GM18511 (cell line): ENCODE data around the gene ZDHHC11.
A peak's percentile ranks its signal among the peaks of the same experiment; 100 is the strongest.

Experiments used
- ATAC-seq: cut with Tn5 transposase; IDR thresholded peaks from one replicate; pipeline ENCODE4 v1.9.1; 2021; ENCODE audit warnings: mild to moderate bottlenecking, moderate library complexity; ENCODE audit not compliant: unreplicated experiment

Gene ZDHHC11, protein sequence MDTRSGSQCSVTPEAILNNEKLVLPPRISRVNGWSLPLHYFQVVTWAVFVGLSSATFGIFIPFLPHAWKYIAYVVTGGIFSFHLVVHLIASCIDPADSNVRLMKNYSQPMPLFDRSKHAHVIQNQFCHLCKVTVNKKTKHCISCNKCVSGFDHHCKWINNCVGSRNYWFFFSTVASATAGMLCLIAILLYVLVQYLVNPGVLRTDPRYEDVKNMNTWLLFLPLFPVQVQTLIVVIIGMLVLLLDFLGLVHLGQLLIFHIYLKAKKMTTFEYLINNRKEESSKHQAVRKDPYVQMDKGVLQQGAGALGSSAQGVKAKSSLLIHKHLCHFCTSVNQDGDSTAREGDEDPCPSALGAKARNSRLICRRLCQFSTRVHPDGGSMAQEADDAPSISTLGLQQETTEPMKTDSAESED

DNA sequence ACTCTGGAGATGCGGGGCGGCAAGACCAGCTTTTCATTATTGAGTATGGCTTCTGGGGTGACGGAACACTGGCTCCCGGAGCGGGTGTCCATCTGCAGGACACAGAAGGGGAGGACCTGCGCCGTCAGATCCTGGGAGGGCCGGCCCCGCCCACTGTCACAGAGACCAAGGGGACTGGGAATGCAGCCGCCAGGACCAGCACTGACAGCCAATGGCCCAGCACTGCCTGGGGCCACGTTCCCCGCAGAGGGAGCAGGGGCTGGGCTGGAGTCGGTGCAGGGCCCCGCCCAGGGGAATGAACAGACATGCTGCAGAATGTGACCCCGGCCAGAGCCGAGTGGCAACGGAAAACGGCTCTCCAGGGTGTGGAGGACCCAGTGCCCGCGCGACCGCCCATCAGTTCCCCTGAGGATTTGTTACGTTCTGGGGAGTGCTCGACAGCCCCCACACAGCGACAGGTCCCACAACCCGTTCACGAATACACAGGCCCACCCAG lies at the start of gene ZDHHC11:
TSS of gene ZDHHC11 (minus strand) at position 476 of the 496 bp plus-strand sequence. CDS start at position 92, 384 bp downstream.
- ATAC-seq, result no peak

DNA sequence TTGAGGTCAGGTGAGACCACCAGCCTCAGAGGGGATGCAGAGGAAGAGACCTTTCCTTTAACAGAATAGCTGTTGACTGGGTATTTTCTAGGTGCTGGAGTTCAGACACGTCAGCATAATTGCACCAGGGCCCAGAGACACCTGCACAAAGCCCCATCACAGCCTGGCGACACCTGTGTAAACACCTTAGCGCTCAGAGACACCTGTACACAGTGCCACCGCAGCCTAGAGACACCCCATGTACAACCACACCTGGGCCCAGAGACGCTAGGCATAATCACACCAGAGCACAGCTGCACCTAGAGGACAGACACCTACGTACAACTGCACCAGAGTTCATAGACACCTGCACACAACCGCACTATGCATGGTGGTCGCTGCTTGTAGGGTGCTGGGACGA lies 42.9 kb upstream of the ZDHHC11 start:
- no peak for ATAC-seq

DNA sequence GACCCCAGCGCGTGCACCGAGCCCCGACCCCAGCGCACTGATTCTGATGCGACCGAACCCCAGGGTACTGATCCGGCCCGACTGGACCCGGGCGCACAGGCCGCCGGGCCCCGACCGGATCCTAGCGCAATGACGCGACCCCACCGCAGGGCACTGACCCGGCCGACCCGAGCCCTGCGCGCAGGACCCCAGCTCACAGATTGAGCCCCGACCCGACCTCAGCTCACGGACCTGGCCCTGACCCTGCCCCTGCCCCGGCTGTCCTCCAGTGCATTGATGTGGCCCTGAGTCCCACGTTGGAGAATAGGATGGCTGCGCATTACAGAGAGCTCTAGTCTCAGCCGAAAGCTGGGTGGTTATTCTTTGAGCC lies 42.3 kb upstream of the ZDHHC11 start:
- peak; percentile 9 for ATAC-seq

DNA sequence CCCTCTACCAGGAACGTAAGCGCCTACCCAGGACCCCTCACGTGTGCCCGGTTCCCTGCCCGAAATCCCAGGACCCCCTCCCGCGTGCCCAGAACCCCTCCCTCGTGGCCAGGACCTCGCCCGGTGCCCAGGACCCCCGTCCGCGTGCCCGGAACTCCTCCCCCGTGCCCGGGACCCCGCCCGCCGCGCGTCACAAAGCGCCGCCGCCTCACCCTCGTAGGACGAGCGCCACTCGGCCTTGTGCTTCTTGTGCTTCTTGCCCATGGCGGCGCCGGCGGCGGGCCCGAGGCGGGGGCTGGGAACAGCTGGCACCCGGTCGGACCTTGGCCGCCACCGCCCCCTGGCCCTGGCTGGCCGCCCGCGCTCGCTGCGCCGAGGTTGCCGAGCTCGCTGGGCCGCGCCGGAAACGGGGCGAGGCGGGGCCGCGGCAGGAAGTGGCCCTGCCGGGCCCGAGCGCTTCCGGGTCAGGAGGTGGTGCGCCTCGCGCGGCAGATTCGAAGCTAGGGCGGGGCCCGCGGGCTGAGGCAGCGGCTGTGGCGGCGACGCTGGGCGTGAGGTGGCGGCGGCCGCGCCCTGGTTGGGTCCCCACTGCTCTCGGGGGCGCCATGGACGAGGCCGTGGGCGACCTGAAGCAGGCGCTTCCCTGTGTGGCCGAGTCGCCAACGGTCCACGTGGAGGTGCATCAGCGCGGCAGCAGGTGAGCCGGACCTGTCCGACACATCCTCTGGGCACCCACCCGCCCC lies 41.8 kb upstream of the ZDHHC11 start, which contains the start of the genes BRD9 and TRIP13:
TSS of gene BRD9 (minus strand) at position 408 of the 743 bp plus-strand sequence. CDS start at position 264, 144 bp downstream.
TSS of gene TRIP13 (plus strand) at position 491 of the 743 bp plus-strand sequence. CDS start at position 606, 115 bp downstream.
- ATAC-seq, result peak; percentile 99

DNA sequence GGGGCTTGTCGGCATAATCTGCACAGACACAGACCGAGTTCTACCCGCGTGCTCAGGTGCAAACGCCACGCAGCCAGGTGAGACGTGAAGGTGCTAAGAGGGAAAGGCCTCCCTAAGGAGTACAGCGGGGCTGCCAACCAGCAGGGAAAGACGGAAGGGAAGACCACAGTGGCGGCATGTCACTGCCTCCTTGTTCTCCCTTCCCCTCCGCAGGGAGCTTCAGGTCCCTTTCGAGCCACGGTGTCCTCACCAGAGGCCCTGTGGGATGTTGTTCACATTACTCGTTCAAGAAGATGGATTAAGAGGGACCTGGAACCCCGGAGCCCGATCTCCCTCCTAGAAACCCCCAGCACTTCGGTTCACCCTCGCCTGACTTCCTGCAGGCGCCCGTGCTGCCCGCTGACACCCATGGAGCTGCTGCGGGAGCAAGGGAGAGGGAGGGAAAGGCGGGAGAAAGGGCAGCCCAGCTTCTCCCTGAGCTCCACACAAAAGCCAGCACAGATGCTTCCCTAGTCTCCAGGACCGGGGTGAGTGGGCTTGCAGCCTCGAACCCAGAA lies 41.1 kb upstream of the ZDHHC11 start:
- ATAC-seq, result peak; percentile 6

DNA sequence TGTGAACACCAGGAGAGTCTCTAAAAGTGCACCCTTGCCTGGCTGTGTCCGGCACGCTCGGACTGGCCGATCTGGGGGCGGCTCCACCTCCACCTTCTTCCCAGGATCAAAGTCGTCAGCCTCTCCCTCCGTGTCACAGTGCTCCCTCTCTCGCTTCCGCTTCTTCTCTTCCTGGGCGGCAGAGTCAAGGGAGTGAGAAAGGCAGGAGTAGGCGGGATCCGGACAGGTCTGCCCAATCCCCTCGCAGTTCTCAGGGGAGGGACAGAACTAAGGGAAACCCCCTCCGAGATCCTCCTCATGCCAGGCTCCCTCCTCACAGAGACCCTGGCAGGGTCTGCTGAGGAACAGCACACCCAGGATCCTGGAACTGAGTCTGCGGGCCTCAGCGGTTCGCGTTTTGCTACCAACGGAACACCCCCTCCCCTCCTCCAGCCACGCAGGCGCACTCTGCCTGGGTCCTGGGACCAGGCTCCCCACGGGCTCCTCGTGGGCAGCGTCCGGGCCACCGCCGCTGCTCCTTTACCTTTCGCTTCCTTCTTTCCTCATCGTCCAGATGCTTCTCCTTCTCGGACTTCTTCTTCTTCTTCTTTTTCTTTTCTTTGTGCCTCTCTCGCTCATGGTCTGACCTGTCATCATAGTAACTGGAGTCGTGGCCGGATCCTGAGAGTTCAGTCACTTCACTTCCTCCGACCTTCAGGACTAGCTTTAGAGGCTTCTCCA lies 40.5 kb upstream of the ZDHHC11 start:
- ATAC-seq, result no peak

DNA sequence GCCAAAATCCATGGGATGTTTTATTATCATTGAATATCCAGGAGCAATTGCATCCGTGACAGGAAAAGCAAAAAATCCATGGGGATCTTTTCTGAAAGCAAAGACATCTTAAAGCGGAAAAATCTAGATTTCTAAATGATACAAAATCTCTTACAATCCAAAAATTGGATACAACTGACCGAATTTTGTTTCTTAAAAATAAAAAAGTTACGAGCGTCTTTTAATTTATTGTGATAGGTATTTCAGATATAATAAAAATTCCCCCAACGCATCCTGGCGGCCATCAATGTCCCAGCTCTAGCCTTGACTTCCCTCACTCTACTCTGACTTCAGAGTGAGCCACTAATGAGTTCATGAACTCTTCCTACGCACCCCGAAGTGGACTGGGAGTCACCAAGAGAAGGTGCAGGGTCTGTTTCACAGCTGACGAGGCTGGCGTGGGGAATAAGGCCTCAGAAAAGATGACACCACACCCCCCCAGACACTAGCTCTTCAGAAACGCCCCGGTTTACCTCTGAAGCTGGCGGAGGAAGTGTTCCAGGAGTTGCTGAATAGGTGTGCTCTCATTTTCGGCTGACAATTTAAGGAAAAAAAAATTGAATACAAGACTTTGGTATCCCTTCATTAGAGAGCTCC lies 38.4 kb upstream of the ZDHHC11 start:
- ATAC-seq, result no peak

DNA sequence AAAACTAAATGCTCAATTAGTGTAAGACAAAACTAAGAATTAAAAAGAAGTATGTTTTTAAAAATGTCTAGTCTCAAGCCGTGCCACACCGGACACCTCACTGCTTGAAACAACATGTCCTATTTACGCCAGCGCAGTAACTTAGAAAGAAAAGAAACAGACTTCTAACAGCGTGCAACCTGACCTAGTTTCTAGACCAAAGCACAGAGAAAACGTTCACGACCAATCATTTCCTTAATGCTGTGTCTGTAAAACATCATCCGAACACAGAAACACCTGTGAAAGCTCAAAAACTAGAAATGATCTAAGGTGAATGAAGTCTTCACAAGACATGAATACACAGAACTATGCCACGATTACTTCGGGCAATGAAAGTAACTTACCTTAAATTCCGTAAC lies 37.9 kb upstream of the ZDHHC11 start:
- no peak for ATAC-seq

DNA sequence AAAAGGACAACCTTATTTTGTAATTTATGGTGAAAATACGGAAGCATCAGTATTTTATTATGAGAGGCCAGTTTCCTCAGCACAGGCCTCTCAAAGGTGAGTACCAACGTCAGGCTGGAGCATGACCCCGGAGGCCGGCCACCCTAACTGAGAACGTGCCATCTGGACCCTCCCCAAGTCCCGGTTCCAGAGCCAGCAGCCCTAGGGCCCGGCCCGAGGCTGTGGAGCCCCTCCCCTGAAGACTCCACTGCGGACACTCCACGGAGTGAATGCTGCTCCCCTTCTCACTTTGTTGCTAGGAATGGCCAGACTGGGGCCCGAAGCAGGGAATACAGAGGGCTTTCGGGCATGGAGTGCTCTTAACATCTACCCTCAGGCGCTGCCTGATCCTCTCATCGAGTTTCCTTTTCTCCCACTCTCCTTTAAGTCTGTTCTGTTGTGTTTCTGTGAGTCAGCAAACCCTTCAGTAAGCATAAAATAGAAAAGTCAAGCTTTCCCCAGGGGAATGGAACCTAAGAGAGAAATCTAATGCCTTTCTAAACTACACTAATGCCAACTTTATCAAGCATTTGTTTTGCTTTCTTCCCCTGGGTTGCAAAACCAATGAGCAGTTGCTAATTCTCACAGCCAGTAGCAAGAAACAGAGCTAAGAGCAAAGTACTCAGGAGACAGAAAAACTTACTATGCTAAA lies 37.3 kb upstream of the ZDHHC11 start:
- no peak for ATAC-seq

DNA sequence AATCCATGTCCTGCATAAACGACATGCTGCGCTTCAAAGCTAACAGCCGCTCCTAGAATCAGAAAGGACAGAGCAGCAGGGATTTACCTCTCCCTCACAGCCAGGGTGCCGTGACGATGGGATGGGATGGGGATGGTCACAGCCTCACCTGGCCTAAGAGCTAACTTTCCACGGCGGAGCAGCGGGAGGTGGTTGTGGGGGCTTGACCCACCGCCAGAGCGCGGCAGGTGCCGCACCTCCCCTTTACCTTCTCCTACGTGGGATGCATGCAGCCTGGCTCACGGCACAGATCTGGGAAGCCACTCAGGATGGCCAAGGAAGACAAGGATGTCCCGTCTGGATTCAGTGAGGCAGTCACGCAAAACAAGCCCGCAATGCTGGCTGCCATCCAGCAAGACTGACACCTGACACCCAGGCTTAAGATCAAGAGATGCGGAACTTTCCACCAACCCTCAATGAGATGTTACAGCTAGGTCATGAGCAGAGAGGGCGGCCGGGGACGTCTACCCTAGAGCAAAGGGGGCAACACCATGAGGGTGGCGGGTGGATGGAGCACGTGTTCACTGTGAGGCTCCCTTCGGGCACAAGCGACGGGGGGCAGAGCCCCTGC lies 36.0 kb upstream of the ZDHHC11 start:
- ATAC-seq, result no peak

DNA sequence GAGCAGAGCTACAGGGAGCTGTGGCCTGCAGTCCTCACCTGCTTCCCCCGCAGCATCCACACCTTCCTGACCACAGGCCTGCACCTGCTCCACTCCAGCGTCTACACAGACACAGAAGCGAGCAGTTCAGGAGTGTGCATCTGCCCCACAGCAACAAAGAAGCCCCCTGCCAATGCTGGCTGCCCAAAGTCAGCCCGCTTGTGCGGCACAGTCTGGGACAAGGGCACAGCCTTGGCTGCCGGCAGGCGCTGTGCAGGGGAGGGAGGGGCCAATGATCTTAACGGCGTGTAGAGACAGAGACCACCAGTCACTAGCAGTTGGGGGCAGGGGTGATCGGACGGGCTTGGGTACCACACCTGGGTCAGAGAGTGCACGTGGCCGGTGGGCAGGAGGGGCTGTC lies 35.2 kb upstream of the ZDHHC11 start:
- ATAC-seq, result no peak

DNA sequence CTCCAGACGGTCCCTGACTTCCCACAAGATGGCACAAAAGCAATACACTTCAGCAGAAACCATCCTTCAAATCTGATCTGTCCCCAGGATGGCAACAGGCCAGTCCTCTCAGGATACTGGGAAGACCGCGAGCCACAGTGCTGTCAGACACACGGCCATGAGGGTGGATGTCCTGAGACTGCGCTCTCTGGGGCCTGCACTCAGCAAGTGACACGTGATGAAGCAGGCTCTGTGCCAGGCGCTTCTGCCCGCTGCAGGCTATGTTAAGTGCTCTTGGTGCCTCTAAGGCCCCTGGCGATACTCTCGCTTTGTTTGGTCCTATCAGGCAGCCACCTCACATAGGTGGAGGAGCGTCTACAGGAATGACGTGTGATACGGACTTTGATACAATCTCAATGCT lies 34.7 kb upstream of the ZDHHC11 start:
- ATAC-seq, result no peak

DNA sequence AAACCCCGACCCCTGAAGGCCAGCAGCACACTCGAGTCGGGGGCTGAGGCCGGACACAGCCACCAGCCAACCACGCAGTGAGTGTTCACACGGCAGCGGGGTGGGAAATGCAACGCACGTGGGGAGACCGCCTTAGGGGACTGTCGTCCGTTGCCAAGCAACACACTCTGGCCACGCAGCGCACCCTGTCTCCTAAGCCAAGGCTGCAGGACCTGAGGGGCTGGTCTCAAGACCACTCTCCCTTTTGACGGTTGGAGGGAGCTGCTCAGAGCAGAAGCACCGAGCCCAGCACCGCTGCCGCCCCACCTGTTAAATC lies 34.3 kb upstream of the ZDHHC11 start:
- no peak for ATAC-seq

DNA sequence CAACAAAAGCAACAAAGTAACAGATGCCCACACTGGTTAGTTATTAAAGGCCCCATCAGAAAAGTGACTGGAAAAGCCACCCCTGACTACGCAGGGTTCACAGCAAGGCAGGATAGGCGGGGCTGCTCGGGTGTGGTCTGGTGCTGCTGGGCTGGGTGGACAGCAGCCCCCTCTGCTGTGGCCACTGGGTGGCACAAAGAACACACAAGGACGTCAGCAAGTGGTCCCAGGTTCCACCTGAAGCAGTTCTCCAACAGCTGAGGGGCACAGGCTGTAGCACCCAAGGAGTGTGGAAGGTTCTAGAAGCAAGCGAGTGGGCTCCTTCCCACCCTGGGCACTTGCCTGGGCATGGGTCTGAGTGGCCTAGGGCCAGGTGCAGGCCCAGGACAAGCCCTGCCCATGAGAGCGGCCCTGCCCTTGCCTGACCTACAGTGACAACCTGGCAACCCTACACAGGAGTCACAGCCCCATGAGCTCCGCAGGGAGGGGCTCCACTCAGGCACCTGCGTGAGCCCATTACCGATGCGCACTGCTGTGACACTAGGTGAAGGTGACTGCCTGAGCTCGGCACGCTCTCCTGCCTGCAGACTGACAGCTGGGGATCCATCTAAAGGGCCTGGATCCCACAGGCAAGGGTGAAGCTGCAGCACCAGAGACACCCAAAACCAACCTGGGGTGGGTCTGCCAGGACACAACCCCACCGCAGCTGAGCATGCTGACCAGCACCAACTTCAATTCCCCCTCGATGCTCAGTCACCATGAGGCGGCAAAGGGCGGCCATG lies 33.8 kb upstream of the ZDHHC11 start:
- ATAC-seq, result no peak

DNA sequence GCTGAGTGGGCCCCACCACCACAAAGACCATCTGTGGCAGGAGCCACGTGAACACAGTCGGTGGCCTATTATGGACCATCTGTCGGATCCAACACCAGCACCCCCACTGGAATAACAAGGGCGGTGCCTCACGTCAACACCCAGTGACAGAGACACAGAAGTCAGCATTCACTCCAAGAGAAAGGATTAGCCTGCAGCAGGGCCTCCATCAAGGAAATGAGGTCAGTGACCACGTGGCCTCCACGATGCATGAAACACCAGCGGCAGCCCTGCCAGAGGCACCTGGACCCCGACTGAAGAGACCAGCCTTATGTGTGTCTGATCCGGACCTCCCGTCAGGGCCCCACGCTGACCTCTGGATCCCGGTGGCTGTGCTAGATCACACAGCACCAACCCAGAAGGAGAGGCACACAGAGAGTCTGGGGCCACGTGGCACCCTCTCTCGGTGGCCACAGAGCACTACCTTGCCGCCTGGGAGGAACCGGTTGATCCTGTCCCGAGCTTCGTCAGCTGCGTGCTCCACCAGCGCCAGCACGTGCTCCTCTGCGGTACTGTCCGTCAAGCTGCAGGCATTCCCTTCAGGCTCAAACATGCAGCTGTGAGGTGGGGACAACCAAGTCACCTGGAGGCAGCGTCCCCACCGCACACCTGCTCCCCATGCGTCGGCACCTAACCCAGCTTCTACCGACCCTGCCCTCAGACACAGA lies 32.8 kb upstream of the ZDHHC11 start:
- no peak for ATAC-seq

DNA sequence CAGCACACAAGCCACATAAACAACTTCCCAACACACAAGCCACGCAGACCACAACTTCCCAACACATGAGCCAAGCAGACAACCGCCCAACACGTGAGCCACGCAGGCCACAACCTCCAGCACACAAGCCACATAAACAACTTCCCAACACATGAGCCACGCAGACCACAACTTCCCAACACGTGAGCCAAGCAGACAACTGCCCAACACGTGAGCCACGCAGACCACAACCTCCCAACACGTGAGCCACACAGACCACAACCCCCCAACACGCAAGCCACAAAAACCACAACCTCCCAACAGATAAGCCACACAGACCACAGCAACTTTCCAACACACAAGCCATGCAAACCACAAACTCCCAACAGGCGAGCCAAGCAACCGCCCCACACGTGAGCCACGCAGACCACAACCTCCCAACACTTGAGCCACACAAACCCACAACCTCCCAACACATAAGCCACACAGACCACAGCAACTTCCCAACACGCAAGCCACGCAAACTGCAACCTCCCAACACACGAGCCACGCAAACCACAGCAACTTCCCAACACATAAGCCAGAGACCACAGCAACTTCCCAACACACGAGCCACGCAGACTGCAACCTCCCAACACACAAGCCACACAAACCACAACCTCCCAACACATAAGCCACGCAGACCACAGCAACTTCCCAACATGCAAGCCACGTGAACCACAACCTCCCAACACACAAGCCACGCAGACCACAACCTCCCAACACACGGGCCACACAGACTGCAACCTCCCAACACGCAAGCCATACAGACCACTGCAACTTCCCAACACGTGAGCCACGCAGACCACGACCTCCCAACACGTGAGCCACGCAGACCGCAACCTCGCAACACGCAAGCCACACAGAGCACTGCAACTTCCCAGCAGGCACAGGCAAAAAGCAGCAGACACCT lies 31.7 kb upstream of the ZDHHC11 start:
- ATAC-seq, result no peak

DNA sequence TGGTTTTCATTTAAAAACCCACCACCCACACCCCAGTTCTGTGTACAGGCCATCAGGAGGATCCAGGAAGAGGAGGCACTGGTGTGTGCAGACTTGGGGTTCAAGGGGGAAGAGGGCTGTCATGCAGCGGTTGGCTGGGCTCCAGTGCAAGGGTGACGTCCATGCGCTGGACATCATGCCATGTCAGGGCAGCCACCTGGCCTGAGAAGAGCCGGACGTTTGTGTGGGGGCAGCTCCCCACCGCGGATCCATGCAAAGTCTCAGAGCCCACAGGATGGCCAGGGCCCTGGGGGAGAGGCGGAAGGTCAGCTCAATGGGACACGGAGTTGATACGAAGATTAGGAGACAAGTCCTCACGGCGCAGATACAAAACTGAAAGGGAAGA lies 30.8 kb upstream of the ZDHHC11 start:
- ATAC-seq, result no peak
